GM21786 (cell line): Measurements from ENCODE around the gene RCSD1.
"Not testable (repeated sequence)": the region's sequence is repeated elsewhere in the genome, so short reads cannot be mapped to it uniquely, and the experiment has no call there.

ENCODE experiments used
- ATAC-seq: cut with Tn5 transposase; IDR thresholded peaks from one replicate; pipeline ENCODE4 v1.9.1; 2021; ENCODE audit not compliant: unreplicated experiment

RCSD1 gene

DNA sequence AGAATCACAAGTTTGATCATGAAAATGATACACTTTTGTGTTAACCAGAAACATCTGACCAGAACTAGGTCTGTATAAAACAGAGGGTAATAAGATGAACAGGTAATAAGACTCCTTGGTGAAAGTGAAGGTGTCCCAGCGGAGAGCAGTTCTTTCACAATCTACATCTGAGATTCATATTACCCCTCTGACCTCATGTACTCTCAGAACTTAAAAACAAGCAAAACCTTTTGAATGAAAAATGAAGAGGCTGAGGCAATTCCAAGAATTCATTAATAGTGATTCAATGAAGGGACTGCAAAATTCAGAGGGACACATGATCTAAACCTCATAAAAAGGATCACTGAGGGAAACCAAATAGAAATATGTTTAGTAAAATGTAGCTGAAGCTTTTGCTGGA lies 80.8 kb downstream of the RCSD1 start:
- ATAC-seq: no peak

DNA sequence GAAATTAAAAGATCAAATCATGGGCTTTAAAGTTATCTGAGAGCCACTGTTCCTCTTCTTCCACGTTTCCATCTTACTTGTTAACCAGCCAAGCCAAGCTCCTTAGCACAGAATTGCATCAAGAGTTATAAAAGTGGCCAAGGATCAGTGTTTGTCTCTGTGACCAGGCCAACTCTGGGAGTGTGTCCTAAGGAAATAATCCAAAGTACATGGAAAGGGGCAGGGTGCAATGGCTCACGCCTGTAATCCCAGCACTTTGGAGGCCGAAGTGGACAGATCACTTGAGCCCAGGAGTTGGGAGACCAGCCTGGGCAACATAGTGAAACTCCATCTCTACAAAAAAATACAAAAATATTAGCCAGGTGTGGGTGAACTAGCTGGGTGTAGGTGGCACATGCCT lies 81.8 kb downstream of the RCSD1 start:
- ATAC-seq: no peak

DNA sequence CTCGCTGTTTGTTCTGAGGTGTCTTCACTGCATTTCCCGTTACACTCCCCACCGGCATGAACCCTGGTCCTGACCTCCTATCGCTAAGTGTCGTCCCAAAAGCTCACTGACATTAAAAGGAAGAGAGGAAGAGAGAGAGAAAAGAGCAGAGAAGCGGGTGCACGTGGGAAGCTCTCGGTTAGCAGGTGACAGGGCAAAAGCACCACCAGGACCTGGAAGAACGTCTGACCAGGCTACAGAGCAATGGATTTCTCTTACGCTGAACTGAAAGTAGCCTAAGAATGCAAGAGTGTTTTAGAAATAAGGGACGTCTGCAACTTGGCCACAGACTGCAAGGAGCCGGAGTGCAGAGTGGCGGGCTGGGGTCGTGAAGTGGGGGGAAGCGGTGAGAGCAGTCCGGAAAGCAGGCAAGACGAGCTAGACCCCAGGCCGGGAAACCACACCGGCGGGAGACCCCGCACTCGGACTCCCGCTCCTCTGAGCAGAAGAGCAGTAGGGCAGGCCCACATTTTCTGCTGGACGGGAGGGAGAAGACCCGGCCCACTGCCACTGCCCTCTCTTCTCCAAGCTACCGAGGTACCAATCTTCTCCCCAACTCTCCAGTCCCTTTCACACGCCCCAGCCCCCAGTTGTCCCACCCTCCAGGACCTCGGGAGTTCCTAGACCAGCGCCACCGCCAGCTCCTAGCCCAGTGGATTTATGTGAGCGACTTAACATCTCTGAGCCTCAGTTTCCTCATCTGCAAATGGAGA lies 83.5 kb downstream of the RCSD1 start:
- ATAC-seq: no peak

GRCh38 chr1:167714098-167714438 lies 84.0 kb downstream of the RCSD1 start:
- ATAC-seq: peak; percentile 39

- ATAC-seq: peak; percentile 53
Measured at GRCh38 chr1:167714439-167715156, 84.6 kb downstream of the RCSD1 start.

GRCh38 chr1:167715157-167715999 lies 85.3 kb downstream of the RCSD1 start:
- peak; percentile 36 for ATAC-seq

DNA sequence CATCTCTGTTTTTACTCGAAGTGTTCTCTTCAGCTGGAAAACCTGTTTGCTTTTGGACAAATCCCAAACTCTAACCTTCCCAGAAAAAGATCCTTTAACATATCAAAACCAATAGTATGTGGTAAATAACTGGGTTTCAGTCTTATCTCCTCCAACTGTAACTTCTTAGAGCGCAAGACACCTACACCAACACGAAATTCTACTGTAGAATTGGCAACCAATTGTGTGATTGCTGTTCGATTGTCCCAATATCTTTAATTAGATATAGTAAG lies 85.9 kb downstream of the RCSD1 start:
- no peak for ATAC-seq

- no peak for ATAC-seq
Measured at GRCh38 chr1:167717351-167717750, 87.3 kb downstream of the RCSD1 start.

DNA sequence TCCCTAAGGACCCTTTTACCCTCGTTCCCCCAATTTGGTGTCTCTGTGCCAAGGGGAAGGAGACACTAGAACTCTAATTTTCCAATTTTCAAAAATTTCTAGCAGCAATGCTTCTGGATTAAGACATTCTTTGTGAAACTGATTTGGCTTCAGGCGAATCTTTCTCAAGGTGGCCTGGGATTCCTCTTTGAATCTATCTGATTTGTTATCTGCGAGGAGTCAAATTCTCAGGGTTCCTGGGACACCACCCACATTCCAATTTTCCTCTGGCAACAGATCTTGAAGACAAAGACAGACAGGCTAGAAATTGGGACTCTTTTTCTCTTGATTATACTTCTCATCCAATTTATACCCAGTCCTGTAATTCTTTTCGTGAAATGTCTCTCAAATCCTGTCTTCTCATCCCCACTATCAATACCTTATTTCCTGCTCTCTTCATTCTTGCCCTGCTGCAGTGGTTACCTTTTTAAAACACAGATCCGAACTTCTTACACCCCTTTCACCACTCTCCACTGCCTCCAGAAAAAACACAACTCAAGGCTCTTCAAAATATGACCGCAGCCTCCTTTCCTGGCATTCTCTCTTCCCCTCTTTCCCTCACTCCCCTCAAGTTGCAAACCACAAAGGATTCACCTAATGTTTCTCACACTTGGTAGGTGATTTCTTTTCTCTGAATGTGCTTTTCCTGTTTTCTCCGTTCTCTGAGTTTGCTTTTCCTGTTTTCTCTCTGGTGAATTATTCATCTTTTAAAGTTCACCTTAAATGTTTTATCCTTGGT lies 89.1 kb downstream of the RCSD1 start:
- ATAC-seq: no peak

- not testable (repeated sequence) for ATAC-seq
Measured at GRCh38 chr1:167719715-167720421, 89.8 kb downstream of the RCSD1 start.

- ATAC-seq: no peak
Measured at GRCh38 chr1:167720965-167721616, 91.1 kb downstream of the RCSD1 start.

DNA sequence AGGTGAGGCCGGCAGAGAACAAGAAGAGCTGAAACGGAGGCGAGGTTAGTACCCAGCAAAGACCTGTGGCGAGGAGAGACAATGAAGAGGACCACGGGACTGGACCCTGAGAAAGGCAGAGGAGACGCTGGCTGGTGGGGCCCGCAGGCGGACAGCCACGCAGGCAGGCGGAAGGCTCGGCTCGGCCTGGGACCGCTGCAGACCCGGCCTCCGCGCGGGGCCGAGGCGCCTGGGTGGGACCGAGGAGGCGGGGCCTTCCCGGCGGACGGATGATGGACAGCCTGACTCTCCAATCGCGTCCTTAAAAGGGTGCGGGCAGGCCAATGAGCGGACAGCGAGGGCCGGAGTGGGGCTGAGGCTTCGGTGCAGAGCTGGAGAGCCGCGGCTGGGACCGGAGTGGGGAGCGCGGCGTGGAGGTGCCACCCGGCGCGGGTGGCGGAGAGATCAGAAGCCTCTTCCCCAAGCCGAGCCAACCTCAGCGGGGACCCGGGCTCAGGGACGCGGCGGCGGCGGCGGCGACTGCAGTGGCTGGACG lies 91.7 kb downstream of the RCSD1 start, which contains the start of gene MPZL1:
Gene MPZL1 (plus strand): TSS at position 366 of the 535 bp plus-strand sequence. CDS start 170 bp downstream, outside the sequence.
- ATAC-seq: peak; percentile 82

GRCh38 chr1:167722152-167722869 lies 92.3 kb downstream of the RCSD1 start:
- peak; percentile 20 for ATAC-seq

GRCh38 chr1:167722870-167723251 lies 92.8 kb downstream of the RCSD1 start:
- no peak for ATAC-seq

DNA sequence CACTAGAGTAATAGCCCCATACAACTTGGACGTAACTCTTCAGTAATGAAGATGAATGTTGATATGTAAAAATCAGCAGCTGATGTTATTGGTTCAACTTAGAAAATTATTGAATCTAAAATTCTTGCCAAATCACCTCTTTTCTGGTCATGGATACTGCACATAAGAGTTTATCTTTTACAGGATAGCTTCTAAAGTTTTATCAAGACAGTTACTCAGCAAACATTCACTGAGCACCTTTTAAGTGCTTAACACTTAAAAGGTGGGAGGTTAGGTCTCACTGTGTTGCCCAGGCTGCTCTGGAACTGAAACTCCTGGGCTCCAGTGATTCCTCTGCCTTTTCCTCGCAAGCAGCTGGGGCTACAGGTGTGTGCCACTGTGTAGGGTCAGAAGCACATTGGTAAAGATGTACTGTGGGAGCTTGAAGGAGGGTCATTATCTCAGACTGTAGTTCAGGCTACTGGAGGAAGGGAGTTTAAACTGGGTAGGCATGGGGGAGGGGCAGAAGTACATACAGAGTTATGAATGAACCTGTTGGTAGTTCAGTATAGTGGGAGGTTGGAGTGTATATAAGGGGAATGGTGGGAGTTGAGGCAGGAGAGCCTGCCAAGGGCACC lies 93.8 kb downstream of the RCSD1 start:
- no peak for ATAC-seq

GRCh38 chr1:167726008-167726407 lies 96.0 kb downstream of the RCSD1 start:
- ATAC-seq: no peak

GRCh38 chr1:167728818-167729410 lies 98.9 kb downstream of the RCSD1 start:
- ATAC-seq: no peak

GRCh38 chr1:167734227-167734626 lies 104.2 kb downstream of the RCSD1 start:
- no peak for ATAC-seq
